GM21717 (cell line): ENCODE measurements around the gene SLK.

Experiments used
- ATAC-seq: cut with Tn5 transposase; IDR thresholded peaks from one replicate; pipeline ENCODE4 v1.9.1; 2021; ENCODE audit warnings: mild to moderate bottlenecking, moderate library complexity; ENCODE audit not compliant: unreplicated experiment

SLK gene

GRCh38 chr10:103985726-103986125, 18.8 kb downstream of the SLK start:
- no peak for ATAC-seq

DNA sequence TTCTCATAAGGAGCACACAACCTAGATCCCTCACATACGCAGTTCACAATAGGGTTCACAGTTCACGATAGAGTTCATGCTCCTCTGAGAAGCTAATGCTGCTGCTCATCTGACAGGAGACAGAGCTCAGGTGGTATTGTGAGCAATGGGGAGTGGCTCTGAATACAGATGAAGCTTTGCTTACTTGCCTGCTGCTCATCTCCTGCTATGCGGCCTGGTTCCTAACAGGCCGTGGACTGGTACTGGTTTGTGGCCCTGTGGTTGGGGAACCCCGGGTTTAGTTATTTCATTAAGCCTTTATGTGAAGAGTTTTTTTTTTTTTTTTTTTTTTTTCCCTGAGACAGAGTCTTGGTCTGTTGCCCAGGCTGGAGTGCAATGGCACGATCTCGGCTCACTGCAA, 19.4 kb downstream of the SLK start:
- no peak for ATAC-seq

DNA sequence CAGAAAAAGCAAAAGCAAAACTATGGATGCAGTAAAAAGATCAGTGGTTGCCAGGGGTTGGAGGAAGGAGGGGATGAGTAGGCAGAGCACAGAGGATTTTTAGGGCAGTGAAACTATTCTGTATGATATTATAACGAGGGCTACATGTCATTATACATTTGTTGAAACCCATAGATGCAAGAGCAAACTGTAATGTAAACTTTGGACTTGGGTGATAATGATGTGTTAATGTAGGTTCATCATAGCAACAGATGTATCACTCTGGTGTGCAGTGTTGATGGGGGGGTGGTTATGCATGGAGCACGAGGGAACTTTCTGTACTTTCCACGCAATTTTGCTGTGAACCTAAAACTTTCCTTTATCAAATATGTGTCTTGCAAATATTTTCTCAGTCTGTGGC, 23.2 kb downstream of the SLK start:
- ATAC-seq, result no peak

DNA sequence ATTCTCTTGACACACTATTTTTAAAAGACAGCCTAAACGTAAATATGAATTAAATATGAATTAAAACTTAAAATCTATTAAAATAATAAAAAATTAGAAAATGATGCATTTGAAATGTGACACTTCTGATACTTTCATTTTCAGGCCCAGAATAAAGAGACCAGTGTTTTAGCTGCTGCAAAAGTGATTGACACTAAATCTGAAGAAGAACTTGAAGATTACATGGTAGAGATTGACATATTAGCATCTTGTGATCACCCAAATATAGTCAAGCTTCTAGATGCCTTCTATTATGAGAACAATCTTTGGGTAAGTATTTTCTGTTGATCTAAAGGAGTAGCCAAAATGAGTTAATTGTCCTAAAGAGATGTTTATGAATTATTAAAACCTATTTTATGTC, 23.6 kb downstream of the SLK start:
- no peak for ATAC-seq

GRCh38 chr10:103991393-103992128, 24.6 kb downstream of the SLK start:
- no peak for ATAC-seq

DNA sequence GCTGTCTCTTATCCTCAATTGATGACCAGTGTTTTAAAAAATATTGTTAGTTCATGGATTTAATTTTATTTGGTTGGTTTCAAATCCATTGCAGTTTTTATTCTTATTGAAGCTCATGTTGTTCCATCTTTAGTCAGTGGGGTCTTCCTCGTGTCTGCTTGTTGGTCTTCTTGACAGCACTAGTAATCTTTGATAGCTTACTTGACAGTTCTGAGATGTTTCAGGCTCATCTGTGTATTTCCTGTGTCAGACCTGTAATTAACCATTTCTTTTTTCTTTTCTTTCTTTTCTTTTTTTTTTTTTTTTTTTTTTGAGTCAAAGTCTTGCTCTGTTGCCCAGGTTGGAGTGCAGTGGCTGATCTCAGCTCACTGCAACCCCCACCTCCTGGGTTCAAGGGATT, 28.2 kb downstream of the SLK start:
- ATAC-seq, result no peak

DNA sequence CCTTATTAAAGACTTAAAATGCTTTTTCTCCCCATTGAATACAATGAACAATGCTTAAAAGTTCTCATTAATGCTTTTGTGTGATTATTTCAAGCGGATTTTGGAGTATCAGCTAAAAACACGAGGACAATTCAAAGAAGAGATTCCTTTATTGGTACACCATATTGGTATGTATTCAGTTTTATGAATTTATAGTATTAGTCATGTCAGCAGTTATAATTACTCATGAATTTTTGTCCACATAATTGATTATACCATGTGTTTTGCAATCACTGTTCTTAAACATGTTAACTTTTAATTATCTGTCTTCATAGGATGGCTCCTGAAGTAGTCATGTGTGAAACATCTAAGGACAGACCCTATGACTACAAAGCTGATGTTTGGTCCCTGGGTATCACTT, 31.9 kb downstream of the SLK start:
- no peak for ATAC-seq

- no peak for ATAC-seq
These were observed 36.0 kb downstream of the SLK start for GRCh38 chr10:104002911-104003310.

- ATAC-seq, result no peak
These were observed 38.4 kb downstream of the SLK start for GRCh38 chr10:104005172-104005863.

- no peak for ATAC-seq
These were observed 45.0 kb downstream of the SLK start for GRCh38 chr10:104011904-104012303.

GRCh38 chr10:104013489-104013888, 46.5 kb downstream of the SLK start:
- no peak for ATAC-seq

- no peak for ATAC-seq
These were observed 47.2 kb downstream of the SLK start for GRCh38 chr10:104014176-104014575.

GRCh38 chr10:104016661-104017060, 49.7 kb downstream of the SLK start:
- no peak for ATAC-seq

- ATAC-seq, result no peak
These were observed 51.5 kb downstream of the SLK start for GRCh38 chr10:104018471-104018870.

DNA sequence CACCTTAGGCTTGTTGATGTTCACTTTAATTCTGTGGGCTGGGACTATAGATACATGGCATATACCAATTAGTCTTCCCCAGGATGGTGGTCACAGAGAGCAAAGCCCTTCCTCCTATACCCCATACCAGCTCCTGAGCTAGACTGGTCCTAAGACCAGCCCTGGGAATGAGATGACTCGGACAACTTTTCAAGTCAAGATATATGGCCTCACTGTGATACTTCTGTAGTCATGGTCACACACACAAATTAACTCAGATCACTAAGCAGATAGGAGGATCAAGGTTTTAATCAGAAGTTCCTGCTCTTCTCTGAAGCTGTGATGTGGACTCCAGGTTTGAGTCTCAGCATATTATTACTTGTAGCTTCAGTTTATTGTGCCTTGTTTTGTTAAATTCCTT, 53.1 kb downstream of the SLK start:
- no peak for ATAC-seq

DNA sequence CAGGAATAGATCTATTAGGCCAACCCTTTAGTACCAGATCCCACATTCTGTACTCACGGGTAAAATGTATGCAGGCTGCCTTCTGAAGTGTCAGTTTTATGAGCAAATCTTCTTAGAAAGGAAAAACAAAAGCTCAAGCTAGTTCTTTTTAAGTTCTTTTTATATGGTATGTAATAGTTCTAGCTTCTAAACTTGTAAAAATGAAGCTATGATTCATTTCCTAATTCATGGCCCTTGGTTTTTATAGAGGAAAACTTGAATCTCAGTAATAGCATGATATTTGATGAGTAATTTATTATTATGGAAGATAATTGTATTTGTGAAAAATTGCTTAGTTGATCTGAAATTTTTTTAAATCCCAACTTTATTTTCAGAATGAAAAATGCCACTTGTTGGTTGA, 54.3 kb downstream of the SLK start:
- no peak for ATAC-seq

DNA sequence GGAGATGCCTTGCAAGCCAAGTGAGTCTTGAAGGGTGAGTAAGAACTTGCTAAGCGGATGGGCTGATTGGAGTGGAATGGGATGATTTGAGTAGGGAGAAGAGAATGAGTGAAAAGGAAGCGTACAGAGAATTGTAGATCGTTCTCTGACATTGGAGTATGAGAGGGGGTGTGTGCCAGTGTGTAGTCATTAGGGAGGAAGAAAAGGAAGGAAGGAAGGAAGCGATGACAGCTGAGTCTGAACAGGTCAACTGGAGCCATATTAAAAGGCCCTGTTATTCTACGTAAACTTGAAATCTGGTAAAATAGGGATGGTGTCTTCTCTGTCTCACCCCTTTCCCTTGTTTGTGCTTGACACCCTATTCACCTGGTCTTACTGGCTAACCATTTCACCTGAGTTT, 55.1 kb downstream of the SLK start:
- ATAC-seq, result no peak

DNA sequence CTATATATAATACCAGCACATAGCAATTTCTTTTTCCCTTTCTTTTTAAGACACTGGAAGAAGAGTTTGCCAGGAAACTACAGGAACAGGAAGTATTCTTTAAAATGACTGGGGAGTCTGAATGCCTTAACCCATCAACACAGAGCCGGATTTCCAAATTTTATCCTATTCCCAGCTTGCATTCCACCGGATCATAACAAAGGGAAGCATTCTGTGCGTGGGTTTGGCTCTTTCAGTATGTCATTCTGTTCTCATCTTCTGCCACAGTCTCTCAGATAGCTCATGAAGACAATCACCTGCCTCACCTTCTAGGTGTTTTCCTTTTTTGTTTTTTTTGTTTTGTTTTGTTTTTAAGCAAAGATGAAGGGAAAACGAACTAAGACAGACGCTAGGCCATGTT, 58.6 kb downstream of the SLK start:
- no peak for ATAC-seq

DNA sequence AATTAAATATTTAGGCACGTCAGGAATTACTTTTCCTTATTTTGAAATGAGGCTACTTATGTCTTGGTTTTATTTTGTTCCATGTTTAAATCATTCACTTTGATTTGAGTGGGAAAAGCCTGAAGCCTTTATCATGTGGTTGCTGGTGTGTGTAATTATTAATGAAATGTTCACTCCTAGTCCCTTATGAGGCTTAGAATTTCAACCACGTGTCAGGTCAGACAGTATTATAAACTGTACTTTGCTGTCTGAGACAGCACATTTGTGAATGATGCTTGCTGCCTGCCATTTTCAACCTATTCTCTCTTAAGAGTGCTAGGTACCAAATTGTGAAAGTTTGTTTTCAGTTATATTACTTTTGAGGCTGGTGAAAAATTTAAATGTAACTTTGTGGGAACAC, 59.8 kb downstream of the SLK start:
- no peak for ATAC-seq

DNA sequence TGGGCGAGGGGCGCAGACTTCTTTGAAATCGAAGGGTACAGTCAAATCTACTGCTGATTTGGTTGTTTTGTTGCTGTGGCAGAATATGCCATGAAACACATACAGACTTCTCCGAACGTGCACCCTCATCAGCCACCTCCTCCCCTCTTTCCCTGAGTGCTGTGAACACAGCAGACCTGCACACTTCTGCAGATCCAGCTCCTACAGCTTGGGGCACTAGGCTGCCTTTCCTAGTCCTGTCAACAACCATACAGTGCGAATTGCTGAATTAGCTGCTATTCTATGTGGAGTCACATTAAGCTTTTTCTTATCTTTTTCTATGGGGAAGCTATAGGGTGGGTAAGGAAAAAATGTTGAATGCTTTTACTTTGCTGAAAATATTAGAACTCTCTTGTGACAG, 61.2 kb downstream of the SLK start:
- ATAC-seq, result no peak

- no peak for ATAC-seq
These were observed 62.0 kb downstream of the SLK start for GRCh38 chr10:104028823-104029520.

- ATAC-seq, result no peak
These were observed 62.6 kb downstream of the SLK start for GRCh38 chr10:104029521-104029860.
